ENCODE results near the gene WWOX.

Gene WWOX

GRCh38 chr16:78770353-78771091 is 671.1 kb downstream of the WWOX start:
- TF ChIP-seq TAF1 (IDR thresholded peaks at IDR 0.05; ENCODE audit: borderline replicate concordance, insufficient read depth, low read length) (no peak), POLR2AphosphoS5 (IDR thresholded peaks at IDR 0.05; ENCODE audit: low read depth, low read length) (no peak), SIN3A (IDR thresholded peaks at IDR 0.05; ENCODE audit: borderline replicate concordance, insufficient read depth, low read length) (no peak), REST (IDR thresholded peaks at IDR 0.05; ENCODE audit: insufficient read depth in 1 of 2, low read depth in 2 of 2, low read length in 2 of 2) (no peak), FOXP2 (optimal IDR thresholded peaks at IDR 0.05; ENCODE audit: borderline replicate concordance, extremely low read depth, extremely low read length, insufficient read depth) (no peak)

DNA sequence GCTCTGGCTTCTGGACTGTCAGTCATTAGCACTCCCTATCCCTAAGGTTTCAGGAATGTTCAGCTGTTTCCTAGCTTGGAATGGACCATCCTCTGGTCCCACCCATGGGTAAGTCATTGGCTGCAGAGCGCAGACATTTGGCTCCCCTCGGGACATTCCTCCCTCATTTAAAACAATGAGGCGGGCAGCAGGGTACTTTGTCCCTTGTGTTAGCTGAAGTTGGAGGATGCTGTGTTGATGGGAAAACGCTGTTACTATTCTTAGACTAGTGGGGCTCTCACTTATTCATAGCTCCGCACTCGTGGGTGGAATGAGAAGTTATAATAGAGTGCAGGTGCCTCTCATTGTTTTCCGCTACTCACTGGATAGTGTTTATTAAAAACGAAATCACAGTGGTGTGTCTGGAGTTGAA is 673.8 kb downstream of the WWOX start:
- TF ChIP-seq SIN3A (IDR thresholded peaks at IDR 0.05; ENCODE audit: borderline replicate concordance, insufficient read depth, low read length) (no peak), REST (IDR thresholded peaks at IDR 0.05; ENCODE audit: insufficient read depth in 1 of 2, low read depth in 2 of 2, low read length in 2 of 2) (no peak), POLR2AphosphoS5 (IDR thresholded peaks at IDR 0.05; ENCODE audit: low read depth, low read length) (no peak)

DNA sequence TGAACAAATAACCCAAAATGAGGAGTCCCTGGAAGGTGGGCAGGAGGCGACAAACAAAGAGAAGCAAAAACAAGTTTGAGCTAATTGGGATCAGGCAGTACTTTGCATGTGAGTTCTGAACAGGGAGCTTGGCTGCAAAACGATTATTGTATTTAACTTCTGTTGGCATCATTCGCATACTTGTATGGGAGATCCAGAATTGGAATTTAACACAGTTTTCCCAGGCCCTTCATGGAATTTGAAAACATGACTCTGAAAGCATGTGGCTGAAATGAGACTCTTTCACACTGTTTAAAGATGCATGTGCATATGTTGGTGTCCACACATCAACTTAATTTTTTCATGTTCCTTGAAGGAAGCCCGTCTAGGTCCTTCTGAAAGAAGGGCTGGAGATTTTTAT is 674.3 kb downstream of the WWOX start:
- TF ChIP-seq TAF1 (IDR thresholded peaks at IDR 0.05; ENCODE audit: borderline replicate concordance, insufficient read depth, low read length) (no peak), REST (IDR thresholded peaks at IDR 0.05; ENCODE audit: insufficient read depth in 1 of 2, low read depth in 2 of 2, low read length in 2 of 2) (no peak), SIN3A (IDR thresholded peaks at IDR 0.05; ENCODE audit: borderline replicate concordance, insufficient read depth, low read length) (no peak), FOXP2 (optimal IDR thresholded peaks at IDR 0.05; ENCODE audit: borderline replicate concordance, extremely low read depth, extremely low read length, insufficient read depth) (no peak), POLR2AphosphoS5 (IDR thresholded peaks at IDR 0.05; ENCODE audit: low read depth, low read length) (no peak)

DNA sequence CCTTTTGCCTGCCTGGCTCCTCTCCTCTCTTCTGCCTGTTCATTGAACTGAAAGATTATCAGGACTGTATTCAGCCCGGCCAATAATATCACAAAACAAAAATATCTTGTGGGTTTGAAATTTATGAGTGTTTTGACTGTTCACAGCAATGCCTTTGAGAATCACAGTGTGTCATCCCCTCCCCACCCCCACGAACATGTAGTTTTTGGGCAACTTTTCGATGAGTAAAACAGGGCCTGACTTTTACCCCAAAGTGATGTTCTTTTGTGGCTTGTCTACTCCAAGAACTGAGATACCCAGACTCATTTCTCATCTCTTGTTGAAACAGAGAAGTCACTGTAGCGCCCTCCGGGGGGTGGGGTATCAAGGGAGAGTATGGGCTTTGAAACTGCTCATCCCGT is 675.7 kb downstream of the WWOX start:
- no peak for TF ChIP-seq FOXP2 (optimal IDR thresholded peaks at IDR 0.05; ENCODE audit: borderline replicate concordance, extremely low read depth, extremely low read length, insufficient read depth)
- no peak for TF ChIP-seq TAF1 (IDR thresholded peaks at IDR 0.05; ENCODE audit: borderline replicate concordance, insufficient read depth, low read length)
- no peak for TF ChIP-seq POLR2AphosphoS5 (IDR thresholded peaks at IDR 0.05; ENCODE audit: low read depth, low read length)
- TF ChIP-seq SIN3A (IDR thresholded peaks at IDR 0.05; ENCODE audit: borderline replicate concordance, insufficient read depth, low read length): no peak
- no peak for TF ChIP-seq REST (IDR thresholded peaks at IDR 0.05; ENCODE audit: insufficient read depth in 1 of 2, low read depth in 2 of 2, low read length in 2 of 2)
